Posterior cingulate gyrus (tissue), 11 donors: Measurements from ENCODE around the gene MC3R.
"Not testable (repeated sequence)": the region's sequence is repeated elsewhere in the genome, so short reads cannot be mapped to it uniquely, and the experiment has no call there.

ENCODE experiments used
- DNase-seq, 10 donors: peaks; one replicate each; pipeline versions ENCODE4 v3.0.0 to v3.0.0-alpha.2; 2020 to 2021; ENCODE audit warnings: mixed read lengths in 3 of 10
- intact Hi-C: fragments of 100-400 bp; cut with DNase I; formaldehyde crosslinking; loops from one replicate; pipeline ENCODE4 v1.15.1; 2023

MC3R gene

DNA sequence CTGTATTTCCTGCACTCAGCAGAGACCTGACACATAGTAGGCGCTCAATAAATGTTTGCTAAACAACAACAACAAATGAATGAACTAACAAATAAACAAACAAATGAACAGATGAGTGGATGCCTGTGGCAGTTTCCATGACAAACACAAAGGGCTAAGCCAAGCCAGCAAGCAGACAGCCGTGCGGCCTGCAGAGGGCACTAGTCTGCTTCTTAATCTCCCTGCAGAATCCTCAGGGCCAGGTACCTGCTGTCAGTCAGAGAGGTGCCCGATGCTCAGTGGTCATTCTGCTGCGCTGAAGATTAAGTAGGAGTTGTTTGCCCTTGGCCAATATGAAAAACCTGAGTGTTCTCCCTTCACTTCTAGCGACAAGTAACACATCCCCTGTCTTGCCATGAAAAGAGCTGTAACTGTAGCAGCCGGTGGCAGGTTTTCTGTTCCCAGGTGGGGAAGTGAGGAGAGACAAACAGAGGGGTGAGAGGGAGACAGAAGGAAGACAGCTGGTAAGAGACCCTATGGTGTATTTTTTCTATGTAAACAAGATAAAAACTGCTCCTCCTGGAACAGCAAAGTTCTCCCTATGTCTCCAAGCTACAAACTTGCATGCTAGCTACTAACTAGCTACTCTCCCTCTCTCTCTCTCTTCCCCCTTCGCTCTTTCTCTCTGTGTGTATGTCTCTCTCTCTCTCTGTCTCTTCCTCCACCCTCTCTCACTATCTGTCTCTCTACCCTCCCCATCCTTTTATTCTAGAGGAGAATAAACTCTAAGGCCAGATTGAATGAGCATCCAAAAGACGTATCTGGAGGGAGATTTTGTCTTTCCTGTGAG lies at the start of gene MC3R:
Gene MC3R, plus strand, starts transcription at position 779 of the 829 bp plus-strand sequence. CDS start 112 bp downstream, outside the sequence.
- intact Hi-C loops, result loop anchor here (1.0 kb wide), 1 partner anchor 95 kb away; no protein-coding TSS in a partner anchor
- DNase-seq, result peak; percentile 35 to 94 (median 58)

DNA sequence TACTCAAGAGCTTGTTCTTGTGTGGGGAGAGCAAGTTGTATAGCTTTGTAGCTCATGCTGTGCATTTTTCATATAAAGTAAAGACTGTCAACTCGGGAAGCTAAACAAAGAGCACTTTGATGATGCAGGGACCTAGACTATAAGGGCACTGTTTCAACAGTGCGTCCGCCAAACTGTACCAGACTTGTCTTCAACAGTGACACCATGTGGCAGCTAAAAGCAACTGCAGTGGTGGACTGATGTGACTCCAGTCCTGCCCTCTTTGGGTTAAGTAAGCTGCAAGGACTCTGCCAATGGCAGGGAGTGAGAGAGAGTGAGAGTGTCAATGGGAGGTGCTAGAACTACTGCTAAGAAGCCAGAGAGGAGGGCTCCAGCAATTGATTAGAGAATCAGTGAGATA lies 48.1 kb upstream of the MC3R start:
- DNase-seq, result no peak
- intact Hi-C loops, result no loop called here

DNA sequence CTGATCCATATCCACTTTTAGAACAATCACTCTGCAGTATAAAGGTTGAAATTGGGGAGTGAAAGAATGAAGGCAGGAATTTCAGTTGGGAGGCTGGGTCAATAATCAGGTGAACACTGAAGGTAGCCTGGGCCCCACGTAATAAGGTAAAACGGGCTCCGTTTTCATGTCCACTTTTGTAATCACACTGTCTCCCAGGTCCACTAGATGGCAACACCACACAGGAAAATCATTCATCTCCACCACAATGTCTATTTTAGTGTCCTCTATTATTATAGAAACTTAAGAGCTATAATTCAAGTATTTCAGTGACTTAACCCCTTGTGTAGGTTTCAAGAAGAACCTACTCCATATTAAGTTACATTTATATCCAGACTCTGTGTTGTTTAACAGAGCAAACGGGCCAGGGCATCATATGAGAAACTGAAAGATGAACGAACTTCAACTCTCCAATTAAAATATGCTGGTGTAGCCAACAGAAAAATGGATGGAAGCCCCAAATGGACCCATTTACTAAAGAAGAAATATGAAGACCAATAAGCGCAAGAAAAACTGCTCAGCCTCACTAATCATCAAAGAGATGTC lies 45.9 kb upstream of the MC3R start:
- intact Hi-C loops, result no loop called here

DNA sequence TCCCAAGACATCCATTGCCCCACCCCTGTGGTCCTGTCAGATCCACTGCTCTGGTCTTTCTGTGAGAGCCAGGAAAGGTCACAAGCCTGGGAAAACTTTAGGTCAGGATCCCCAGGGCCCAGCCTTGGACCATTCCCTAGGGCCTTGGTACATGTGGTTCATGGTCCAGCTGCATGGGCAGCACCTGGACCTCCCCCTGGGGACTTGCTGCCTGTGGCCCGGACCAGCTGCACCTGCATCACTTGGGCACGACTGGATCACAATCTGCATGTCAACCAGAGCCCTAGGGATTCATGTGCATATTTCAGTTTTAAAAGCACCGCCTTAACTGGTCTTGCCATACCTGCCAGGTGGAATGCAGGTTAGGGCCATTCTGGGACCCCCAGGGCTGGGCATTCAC lies 44.3 kb upstream of the MC3R start:
- DNase-seq, result peak in 1 of 10 donors; percentile 83
- intact Hi-C loops, result no loop called here

More for the DNA sequence above, 45.9 kb upstream of the MC3R start:
- DNase-seq, result no peak

DNA sequence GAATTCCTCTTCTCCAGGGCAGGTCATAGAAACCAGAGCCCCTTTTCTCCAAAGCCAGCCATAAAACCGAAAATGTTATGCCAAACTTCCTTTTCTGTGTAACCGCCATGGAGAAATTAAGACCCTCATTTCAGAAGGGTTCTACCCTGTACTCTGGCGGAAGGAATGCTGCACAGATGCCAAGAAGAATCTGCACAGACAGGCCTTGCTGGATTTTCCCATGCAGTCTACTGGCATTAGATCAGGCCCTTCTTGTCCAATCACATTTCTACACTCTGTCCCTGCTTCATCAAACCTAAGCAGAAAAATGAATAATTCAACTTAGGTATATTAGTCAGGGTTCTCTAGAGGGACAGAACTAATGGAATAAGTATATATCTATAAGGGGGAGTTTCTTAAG lies 43.2 kb upstream of the MC3R start:
- no peak for DNase-seq
- intact Hi-C loops, result no loop called here

DNA sequence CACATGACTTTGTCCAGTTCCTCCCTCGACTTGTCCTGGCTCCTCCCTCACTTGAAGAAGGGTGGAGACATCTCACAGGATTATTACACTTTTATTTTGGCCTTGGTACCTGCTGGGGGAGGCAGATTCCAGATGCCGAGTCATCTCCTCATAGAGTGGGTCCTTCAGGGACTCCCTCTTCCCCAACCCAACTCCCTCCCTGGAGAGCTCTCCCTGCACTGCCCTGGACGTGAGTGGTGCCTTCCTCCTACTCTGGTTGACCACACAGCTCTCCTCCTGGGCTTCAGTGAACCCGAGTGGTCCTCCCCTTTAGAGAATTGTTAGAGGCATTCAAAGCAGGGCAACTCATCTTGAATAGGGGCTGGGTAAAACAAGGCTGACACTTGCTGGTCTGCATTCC lies 40.9 kb upstream of the MC3R start:
- intact Hi-C loops, result no loop called here
- no peak for DNase-seq

DNA sequence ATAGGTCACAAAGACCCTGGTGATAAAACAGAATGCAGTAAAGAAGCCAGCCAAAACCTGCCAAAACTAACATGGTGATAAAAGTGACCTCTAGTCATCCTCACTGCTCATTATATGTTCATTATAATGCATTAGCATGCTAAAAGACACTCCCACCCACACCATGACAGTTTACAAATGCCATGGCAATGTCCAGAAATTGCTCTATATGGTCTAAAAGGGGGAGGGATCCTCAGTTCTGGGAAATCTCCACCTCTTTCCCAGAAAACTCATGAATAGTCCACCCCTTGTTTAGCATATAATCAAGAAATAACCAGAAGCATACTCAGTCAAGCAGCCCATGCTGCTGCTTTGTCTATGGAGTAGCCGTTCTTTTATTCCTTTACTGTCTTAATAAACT lies 40.4 kb upstream of the MC3R start:
- intact Hi-C loops, result no loop called here
- DNase-seq, result no peak

DNA sequence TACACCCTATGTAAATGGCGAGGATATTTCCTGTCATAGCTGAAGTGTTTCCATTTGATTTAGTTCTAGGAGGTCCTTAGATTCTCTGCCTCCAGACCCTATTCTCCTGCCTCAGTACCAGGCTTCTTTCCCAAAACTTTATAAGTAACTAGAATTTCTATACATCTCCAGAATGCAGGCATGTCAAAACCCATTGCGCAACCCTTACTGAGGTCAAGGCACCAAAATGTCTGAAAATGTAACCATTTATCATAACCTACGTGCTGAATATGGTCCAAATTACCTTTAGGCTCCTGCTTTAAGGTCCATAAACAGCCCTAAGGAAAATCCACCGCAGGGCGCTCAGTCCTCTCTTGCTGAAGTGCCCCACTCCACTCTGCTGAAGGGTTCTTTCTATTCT lies 37.5 kb upstream of the MC3R start:
- intact Hi-C loops, result no loop called here
- DNase-seq, result no peak

DNA sequence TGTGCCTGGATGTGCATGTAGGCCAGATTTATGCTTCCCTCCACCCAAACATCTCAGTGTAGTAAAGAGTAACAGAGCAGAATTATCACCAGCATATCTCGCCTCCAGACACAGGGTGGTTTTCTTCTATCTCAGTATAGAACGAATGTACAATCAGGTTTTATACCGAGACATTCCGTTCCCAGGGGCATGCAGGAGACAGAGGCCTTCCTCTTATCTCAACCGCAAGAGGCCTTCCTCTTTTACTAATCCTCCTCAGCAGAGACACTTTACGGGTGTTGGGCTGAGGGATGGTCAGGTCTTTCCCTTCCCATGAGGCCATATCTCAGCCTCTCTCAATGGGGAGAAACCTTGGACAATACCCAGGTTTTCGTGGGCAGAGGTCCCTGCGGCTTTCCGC lies 36.4 kb upstream of the MC3R start:
- intact Hi-C loops, result no loop called here
- no peak for DNase-seq

DNA sequence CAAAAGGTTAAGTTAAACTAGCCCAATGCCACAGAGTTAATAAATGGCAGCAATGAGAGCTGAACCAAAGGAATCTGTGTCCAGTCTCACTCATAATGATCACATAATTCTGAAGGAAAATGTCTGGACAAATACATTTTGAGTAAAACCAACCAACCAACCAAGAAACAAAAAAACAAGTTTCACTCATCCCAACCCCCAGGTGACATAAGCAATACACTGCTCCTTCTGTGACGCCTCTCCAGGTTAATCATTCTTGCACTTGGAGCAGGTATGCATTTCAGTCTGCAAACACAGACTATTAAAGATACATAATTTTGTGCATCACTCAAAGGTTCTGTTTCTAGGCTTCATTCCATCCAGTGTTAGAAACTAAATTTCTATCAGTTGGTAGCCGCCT lies 35.2 kb upstream of the MC3R start:
- intact Hi-C loops, result no loop called here
- no peak for DNase-seq

DNA sequence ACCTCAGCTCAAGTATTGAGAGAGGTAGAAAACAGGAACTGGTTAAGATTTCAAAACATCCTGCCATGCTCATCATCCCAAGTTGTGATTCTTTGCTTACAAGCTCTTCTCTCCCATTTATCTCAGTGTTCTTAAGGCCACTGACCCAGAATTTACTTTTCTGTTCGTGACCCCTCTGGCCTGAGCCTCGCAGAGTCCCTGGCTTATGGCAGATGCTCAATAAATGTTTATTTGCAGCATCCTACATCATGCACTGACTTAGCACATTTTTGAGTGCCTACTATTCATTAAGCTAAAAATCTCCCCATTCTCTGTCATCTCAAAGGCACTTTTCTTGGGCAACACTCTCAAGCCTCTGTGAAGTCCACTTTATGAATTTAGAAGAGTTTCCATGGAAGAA lies 33.4 kb upstream of the MC3R start:
- no peak for DNase-seq
- intact Hi-C loops, result no loop called here

DNA sequence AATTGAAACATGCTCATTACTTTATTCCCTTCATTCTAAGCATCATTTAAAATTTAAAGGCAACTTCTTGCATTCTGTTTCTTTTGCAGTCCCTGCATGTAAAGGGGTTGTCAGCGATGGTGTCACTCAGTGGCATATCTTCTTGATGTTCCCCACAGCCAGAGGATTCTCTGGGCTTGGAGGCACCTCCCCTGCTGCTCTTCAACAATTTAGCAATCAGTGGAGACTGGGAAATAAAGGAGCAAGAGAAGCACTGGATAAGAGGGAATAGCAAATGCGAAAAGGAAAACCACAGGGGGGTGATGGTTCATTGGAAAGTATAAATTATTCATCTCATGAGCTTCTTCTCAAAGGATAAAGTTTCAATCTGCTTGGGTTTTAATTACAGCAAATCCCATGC lies 30.7 kb upstream of the MC3R start:
- intact Hi-C loops, result no loop called here
- DNase-seq, result no peak

DNA sequence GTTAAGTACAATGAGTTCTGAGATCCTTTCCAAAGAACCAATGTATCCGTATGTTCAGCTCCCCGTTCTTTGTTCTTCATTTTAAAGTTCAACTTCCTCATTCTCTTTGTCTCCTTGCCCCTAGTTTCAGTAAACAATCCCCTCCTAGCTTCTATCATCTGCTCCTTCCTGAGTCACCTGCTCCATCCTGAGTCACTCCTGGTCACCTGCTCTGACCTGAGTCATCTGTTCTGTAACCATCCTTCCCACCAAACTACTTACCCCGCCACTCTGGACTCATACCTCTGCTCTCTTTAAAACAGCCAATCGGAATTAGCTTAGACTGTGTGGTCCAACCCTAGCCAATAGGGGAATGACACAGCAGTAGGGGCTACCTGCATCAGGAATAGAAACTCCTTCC lies 27.3 kb upstream of the MC3R start:
- intact Hi-C loops, DNase-seq: not testable (repeated sequence)

DNA sequence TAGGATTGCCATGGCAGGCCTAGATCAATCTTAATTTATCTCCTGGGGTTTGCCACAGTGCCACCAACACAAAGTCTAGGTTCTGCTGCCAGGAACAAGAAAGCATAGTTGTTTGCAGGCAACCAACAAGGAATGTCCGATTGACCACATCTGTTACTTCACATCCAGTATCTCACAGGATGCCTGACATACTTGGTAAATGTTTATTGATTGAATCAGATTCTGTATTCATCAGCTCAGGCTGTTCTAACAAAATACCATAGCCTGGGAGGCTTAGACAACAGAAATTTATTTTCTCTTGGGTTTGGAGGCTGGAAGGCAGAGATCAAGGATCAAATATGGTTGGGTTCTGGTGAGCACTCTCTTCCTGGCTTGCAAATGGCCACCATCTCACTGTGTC lies 26.3 kb upstream of the MC3R start:
- intact Hi-C loops, result no loop called here
- no peak for DNase-seq

DNA sequence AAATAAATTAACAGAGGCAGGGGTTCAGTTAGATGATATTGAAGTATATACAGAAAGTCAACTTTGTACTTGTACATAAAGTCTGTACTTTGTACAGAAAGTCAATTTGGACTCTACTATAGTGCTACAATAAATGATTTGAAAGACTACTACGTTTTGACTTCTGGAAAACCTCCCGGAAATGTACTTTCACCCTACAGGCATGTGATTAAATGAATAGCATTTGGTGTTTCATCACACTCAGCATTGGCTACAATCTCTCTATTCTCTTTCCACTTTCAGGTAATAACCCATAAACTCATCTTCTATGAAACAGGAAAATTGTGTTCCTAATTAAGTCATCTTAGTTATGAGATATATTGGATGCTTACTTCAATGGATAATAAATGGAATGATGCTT lies 25.6 kb upstream of the MC3R start:
- DNase-seq, result no peak
- intact Hi-C loops, result no loop called here

DNA sequence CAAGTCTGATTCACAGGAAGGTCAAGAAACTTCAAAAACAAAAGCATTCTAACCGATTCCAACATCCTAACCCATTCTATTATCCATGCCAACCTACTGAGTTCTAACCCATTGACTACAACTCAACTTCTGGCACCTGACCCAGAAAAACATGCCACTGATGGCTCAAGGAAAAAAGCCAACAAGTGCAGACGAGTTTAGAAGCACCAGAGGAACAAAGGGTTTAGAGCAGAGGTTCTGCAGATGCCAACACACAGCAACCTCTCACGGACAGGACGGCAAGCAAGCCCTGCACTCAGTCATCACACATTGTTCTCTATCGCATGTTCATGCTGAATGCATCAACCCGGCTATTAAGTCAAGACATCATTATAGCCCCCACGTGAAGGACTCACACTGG lies 25.2 kb upstream of the MC3R start:
- intact Hi-C loops, result no loop called here
- DNase-seq, result no peak

DNA sequence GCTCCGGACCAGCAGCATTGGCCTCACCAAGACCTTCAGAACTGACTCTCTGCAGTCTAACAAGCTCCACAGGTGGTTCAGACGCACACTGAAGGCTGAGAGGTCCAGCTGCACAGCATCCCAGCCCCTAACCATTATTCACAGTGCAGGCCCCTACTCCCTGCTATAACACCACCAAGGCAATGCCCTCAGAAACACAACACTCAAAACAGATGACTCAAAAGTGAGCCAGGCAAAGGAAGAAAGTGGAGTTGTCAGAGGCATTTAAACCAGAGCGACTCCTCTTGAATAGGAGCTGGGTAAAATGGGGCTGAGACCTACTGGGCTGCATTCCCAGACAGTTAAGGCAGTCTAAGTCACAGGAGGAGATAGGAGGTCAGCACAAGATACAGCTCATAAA lies 20.5 kb upstream of the MC3R start:
- intact Hi-C loops, result no loop called here
- no peak for DNase-seq

DNA sequence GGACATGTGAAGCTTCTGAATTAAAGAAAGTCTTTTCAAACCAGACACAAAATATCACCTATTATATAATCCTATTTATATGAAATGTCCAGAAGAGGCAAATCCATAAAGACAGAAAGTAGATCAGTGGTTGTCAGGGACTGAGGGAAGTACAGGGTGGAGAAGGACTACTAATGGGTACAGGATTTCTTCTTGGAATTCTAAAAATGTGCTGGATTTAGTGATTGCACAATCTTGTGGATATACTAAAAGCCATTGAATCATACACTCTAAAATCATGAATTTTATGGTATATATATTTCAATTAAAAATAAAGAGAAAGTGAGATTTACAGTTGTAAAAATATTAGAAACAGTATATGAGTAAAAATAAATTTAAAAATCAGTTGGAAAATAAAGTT lies 18.7 kb upstream of the MC3R start:
- intact Hi-C loops, result no loop called here
- DNase-seq, result no peak

DNA sequence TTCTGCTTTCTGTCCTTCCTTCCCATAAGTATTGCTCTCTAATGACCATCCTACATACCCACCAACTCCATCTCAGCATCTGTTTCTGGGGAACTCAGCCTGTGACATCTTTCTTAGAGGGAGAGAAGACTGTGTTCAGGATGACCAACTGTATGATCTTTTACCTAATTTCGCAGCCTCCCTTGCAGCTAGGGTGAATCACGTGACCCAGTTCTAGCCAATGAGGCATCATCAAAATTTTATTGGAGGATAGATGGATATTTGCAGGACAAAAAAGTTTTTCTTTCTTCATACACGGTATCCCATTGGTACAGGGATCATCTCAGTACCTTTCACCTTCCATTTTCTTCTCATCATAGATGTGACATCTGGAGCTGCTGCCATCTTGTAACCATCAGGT lies 14.4 kb upstream of the MC3R start:
- intact Hi-C loops, result no loop called here
- DNase-seq, result no peak

DNA sequence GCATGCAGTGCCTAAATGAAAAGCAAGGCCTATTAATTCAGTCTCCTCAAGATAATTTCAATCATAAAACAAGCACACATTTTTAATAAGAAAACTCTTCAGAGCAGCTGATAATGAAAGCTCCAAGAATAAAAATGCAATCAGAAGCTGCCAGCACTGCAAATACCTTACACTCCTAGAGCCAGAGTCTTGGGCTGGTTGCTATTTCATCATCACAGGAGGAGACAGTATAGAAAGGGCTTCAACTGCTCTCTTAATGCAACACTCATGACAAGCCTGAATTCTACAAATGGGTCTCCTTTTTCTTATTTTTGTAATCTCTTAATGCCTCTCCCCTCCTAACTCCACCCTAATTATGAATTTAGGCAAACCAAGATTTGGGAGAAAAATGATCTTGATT lies 11.2 kb upstream of the MC3R start:
- intact Hi-C loops, result no loop called here
- no peak for DNase-seq

DNA sequence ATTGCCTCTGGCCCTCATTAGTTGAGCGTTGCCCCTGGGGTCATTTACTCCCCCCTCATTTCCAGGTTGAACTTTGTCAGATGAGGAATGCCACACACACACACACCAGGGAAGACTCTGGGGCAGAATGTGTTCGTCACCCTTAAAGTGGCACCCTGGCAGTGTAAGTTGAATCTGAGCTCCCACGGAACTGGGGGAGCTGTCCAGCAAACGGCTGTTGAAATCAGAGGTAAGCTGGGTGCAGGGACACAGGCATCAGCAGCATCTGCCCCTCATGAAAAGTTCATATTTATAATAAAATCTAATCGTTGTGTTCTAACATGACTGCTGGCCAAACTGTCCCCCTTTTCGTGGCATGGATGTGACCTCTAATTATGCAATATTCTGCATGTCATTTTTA lies 4.3 kb upstream of the MC3R start:
- no peak for DNase-seq
- intact Hi-C loops, result no loop called here

DNA sequence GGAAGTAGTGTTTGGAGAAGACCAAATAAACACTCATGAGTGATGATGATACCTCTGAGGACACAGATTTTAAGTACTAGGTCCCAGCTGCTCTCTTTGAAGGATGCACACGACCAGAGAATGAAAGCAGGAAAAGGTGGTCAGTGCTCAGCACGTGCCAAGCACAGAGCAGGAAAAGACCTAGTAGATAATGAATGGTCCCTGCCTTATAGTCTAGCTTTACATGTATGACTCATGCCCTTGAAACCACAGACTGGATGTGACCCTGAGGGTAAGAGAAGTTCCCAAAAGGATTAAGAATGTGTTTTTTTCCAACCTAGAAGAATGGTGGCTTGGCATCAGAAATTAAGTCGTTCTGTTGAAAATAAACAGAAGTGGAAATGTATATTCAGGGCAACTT lies 2.8 kb upstream of the MC3R start:
- DNase-seq, result no peak
- intact Hi-C loops, result no loop called here
